ENCODE measurements around the gene GAST. TPM values are rescaled to one million over a fixed set of nuclear protein-coding genes. Genes with fewer than 3 reads are reported as not detected.

GAST gene
- total and polyA plus RNA-seq, 2 of the 13 experiments (the other 11 are each of a cell fraction or from before 2014, with no cell fraction given): 0.32 to 0.42 TPM

GRCh38 chr17:41666708-41667279, 45.3 kb upstream of the GAST start (continued):
- peak; percentile 58; the same call in 1 of the 2 replicates for TF ChIP-seq ZMYM3 (CRISPR knock-in tag; IDR thresholded peaks at IDR 0.05)
- TF ChIP-seq CAMTA2 (CRISPR knock-in tag; IDR thresholded peaks at IDR 0.05; ENCODE audit: borderline replicate concordance): no peak
- TF ChIP-seq ZNF337 (CRISPR knock-in tag; IDR thresholded peaks at IDR 0.05; ENCODE audit: borderline replicate concordance, low read depth): peak; percentile 63; the same call in 1 of the 2 replicates
- no peak for TF ChIP-seq ZNF414 (CRISPR knock-in tag; IDR thresholded peaks at IDR 0.05)
- TF ChIP-seq SIN3A (IDR thresholded peaks at IDR 0.05; ENCODE audit: borderline replicate concordance, low read depth, low read length): no peak; the same call in 1 of the 2 replicates
- TF ChIP-seq ZNF589 (CRISPR knock-in tag; conservative IDR thresholded peaks at IDR 0.05): no peak
- no peak; the same call in 1 of the 2 replicates for TF ChIP-seq ZNF232 (CRISPR knock-in tag; IDR thresholded peaks at IDR 0.05; ENCODE audit: borderline replicate concordance)
- no peak for TF ChIP-seq ZNF652 (CRISPR knock-in tag; IDR thresholded peaks at IDR 0.05; ENCODE audit: borderline replicate concordance, low read depth)
- no peak for TF ChIP-seq RFX5 (IDR thresholded peaks at IDR 0.05; ENCODE audit: low read depth, low read length)
- TF ChIP-seq ZNF644 (CRISPR knock-in tag; IDR thresholded peaks at IDR 0.05; ENCODE audit: low read depth): 0 out of 2 replicates have a peak, but pooled peaks have one; percentile 38
- no peak for TF ChIP-seq ZNF674 (CRISPR knock-in tag; IDR thresholded peaks at IDR 0.05; ENCODE audit: low read depth)
- no peak for TF ChIP-seq MTA1 (CRISPR knock-in tag; IDR thresholded peaks at IDR 0.05; ENCODE audit: borderline replicate concordance)
- no peak for TF ChIP-seq NFYC (CRISPR knock-in tag; IDR thresholded peaks at IDR 0.05)
- peak; percentile 46; the same call in 1 of the 2 replicates for TF ChIP-seq KDM3A (CRISPR knock-in tag; IDR thresholded peaks at IDR 0.05; ENCODE audit: low read depth)
- TF ChIP-seq ZFP36 (IDR thresholded peaks at IDR 0.05; ENCODE audit: borderline replicate concordance, low read depth, low read length, partially characterized antibody): no peak
- no peak for TF ChIP-seq ZBTB3 (CRISPR knock-in tag; IDR thresholded peaks at IDR 0.05; ENCODE audit: borderline replicate concordance, low read depth)
- TF ChIP-seq NCOA2 (CRISPR knock-in tag; IDR thresholded peaks at IDR 0.05): no peak
- TF ChIP-seq SP4 (CRISPR knock-in tag; IDR thresholded peaks at IDR 0.05): peak; percentile 57; the same call in 1 of the 2 replicates
- peak; percentile 40; the same call in 1 of the 2 replicates for TF ChIP-seq GATAD1 (CRISPR knock-in tag; IDR thresholded peaks at IDR 0.05)
- TF ChIP-seq MED1 (CRISPR knock-in tag; IDR thresholded peaks at IDR 0.05): peak; percentile 55; the same call in 1 of the 2 replicates
- TF ChIP-seq BATF2 (CRISPR knock-in tag; IDR thresholded peaks at IDR 0.05): no peak
- 0 out of 2 replicates have a peak, but pooled peaks have one; percentile 32 for TF ChIP-seq ZNF777 (CRISPR knock-in tag; IDR thresholded peaks at IDR 0.05)
- 0 out of 2 replicates have a peak, but pooled peaks have one; percentile 20 for TF ChIP-seq ZNF225 (CRISPR knock-in tag; IDR thresholded peaks at IDR 0.05)
- TF ChIP-seq ZFY (CRISPR knock-in tag; IDR thresholded peaks at IDR 0.05): peak; percentile 63; the same call in 1 of the 2 replicates
- peak; percentile 42; the same call in 1 of the 2 replicates for TF ChIP-seq ZFP90 (CRISPR knock-in tag; IDR thresholded peaks at IDR 0.05; ENCODE audit: borderline replicate concordance)
- no peak for TF ChIP-seq DBP (CRISPR knock-in tag; IDR thresholded peaks at IDR 0.05; ENCODE audit: not compliant biosample characterization)
- no peak for TF ChIP-seq ZNF776 (CRISPR knock-in tag; IDR thresholded peaks at IDR 0.05)
- no peak for TF ChIP-seq CHD4 (IDR thresholded peaks at IDR 0.05; ENCODE audit: borderline replicate concordance, low read length)
- TF ChIP-seq ZNF333 (CRISPR knock-in tag; IDR thresholded peaks at IDR 0.05; ENCODE audit: borderline replicate concordance): no peak; the same call in 1 of the 2 replicates
- TF ChIP-seq ZFP62 (CRISPR knock-in tag; IDR thresholded peaks at IDR 0.05): no peak
- TF ChIP-seq ZFP36L2 (CRISPR knock-in tag; IDR thresholded peaks at IDR 0.05): no peak

Data from HepG2 (cell line).